Thyroid gland (tissue), 4 donors: ENCODE results near the gene RAP1GAP2. TPM values are rescaled to one million over a fixed set of nuclear protein-coding genes. Genes with fewer than 3 reads are reported as not detected.

Experiments used
- DNase-seq, 2 donors: peaks; one replicate each; pipeline ENCODE4 v3.0.0-alpha.2; 2019
- H3K27ac ChIP-seq, 3 donors: fragments of 200-600 bp; sonication (generic); 1 replicate in 2 of 3; 2 replicates in 1 of 3; pipeline ENCODE4 v1.5.1; 2016 to 2019; ENCODE audit warnings: mild to moderate bottlenecking in 1 of 3, moderate library complexity in 1 of 3
- H3K27me3 ChIP-seq: fragments of 200-600 bp; sonication (generic); one replicate; pipeline ENCODE4 v1.5.1; 2019
- H3K36me3 ChIP-seq, 2 donors: fragments of 200-600 bp; sonication (generic); one replicate each; pipeline ENCODE4 v1.5.1; 2016 to 2019
- H3K4me1 ChIP-seq, 2 donors: fragments of 200-600 bp; sonication (generic); one replicate each; pipeline ENCODE4 v1.5.1; 2017 to 2019
- H3K4me3 ChIP-seq, 3 donors: fragments of 200-600 bp; sonication (generic); replicated peaks in 1 of 3; 1 replicate in 2 of 3; 2 replicates in 1 of 3; pipeline ENCODE4 v1.5.1; 2016; ENCODE audit warnings: mild to moderate bottlenecking in 1 of 3
- H3K9me3 ChIP-seq: fragments of 200-600 bp; sonication (generic); one replicate; pipeline ENCODE4 v1.5.1; 2017
- CTCF ChIP-seq, 6 experiments: fragments of 200-600 bp in 3 of 6; fragments of 450-650 bp in 3 of 6; sonication (generic) in 3 of 6; IDR thresholded peaks; one replicate each; pipeline ENCODE4 v1.5.1; 2016 to 2019; ENCODE audit warnings: antibody characterized with exemption in 6 of 6, mild to moderate bottlenecking in 2 of 6, inconsistent platforms in 1 of 6, moderate library complexity in 1 of 6
- POLR2A ChIP-seq, 2 donors: fragments of 450-650 bp; IDR thresholded peaks; one replicate each; pipeline ENCODE4 v1.6.1; 2017; ENCODE audit warnings: antibody characterized with exemption in 2 of 2, mild to moderate bottlenecking in 2 of 2, moderate library complexity in 1 of 2
- WGBS, 2 donors: methylation state at CpG; one replicate each; pipeline ENCODE4 v1.1.5; 2017; 5-methylcytosine and 5-hydroxymethylcytosine counted together
- intact Hi-C: fragments of 100-400 bp; cut with DNase I; formaldehyde crosslinking; loops from one replicate; pipeline ENCODE4 v1.15.1; 2023
- total RNA-seq, 4 donors: library from RNA; depleted of rRNA; stranded (reverse); fragments of >200 nt; gene quantifications; one replicate each; pipeline ENCODE4 v1.2.3, GENCODE V29; 2016

The RAP1GAP2 gene
- total RNA-seq, 4 donors from 2014 or later = 5.9 to 8.4 (median 6.8) TPM

- no peaks in the 10 kb centered on the region for H3K27me3 ChIP-seq
- H3K4me1 ChIP-seq = no peaks in the 10 kb centered on the region
- no peak overlapping the region for H3K4me3 ChIP-seq
- no peak for DNase-seq
- no peaks in the 10 kb centered on the region for H3K9me3 ChIP-seq
- H3K27ac ChIP-seq = no peak overlapping the region
- intact Hi-C loops = no loop called here
- no peak for TF ChIP-seq POLR2A (IDR thresholded peaks at IDR 0.05)
- no peak for TF ChIP-seq CTCF (IDR thresholded peaks at IDR 0.05)
- 19 to 49% methylated on average over 5 to 7 of the region's 11 CpGs for WGBS, 2 donors
- no peaks in the 10 kb centered on the region for H3K36me3 ChIP-seq
Observed at GRCh38 chr17:2798678-2799077, 2.4 kb downstream of the RAP1GAP2 start.

GRCh38 chr17:2799653-2800052 is 3.4 kb downstream of the RAP1GAP2 start:
- intact Hi-C loops = no loop called here
- H3K4me3 ChIP-seq = no peak overlapping the region

GRCh38 chr17:2800367-2800766 is 4.1 kb downstream of the RAP1GAP2 start:
- H3K9me3 ChIP-seq = no peaks in the 10 kb centered on the region
- no peak for DNase-seq
- no peaks in the 10 kb centered on the region for H3K36me3 ChIP-seq
- no peaks in the 10 kb centered on the region for H3K27me3 ChIP-seq
- no peaks in the 10 kb centered on the region for H3K4me1 ChIP-seq
- TF ChIP-seq CTCF (IDR thresholded peaks at IDR 0.05) (no peak), POLR2A (IDR thresholded peaks at IDR 0.05) (no peak)
- H3K27ac ChIP-seq = no peak overlapping the region
- intact Hi-C loops = no loop called here
- 61 to 71% methylated on average over 8 to 9 of the region's 11 CpGs for WGBS, 2 donors
- H3K4me3 ChIP-seq = no peak overlapping the region

More at GRCh38 chr17:2799653-2800052, 3.4 kb downstream of the RAP1GAP2 start:
- Histone ChIP-seq H3K9me3 (no peaks in the 10 kb centered on the region), H3K4me1 (no peaks in the 10 kb centered on the region), H3K27ac (no peak overlapping the region), H3K27me3 (no peaks in the 10 kb centered on the region), H3K36me3 (no peaks in the 10 kb centered on the region)
- TF ChIP-seq POLR2A (IDR thresholded peaks at IDR 0.05) (no peak), CTCF (IDR thresholded peaks at IDR 0.05) (no peak)
- no peak for DNase-seq
- 88% methylated on average over 7 of the region's 7 CpGs for WGBS, 2 donors

GRCh38 chr17:2801841-2802240 is 5.6 kb downstream of the RAP1GAP2 start:
- WGBS, 2 donors = 52 to 72% methylated on average over 6 of the region's 6 CpGs
- TF ChIP-seq POLR2A (IDR thresholded peaks at IDR 0.05) = no peak
- TF ChIP-seq CTCF (IDR thresholded peaks at IDR 0.05) = no peak
- Histone ChIP-seq H3K36me3 (no peaks in the 10 kb centered on the region), H3K27ac (no peak overlapping the region), H3K4me3 (no peak overlapping the region), H3K27me3 (no peaks in the 10 kb centered on the region), H3K4me1 (no peaks in the 10 kb centered on the region), H3K9me3 (no peaks in the 10 kb centered on the region)
- intact Hi-C loops = no loop called here
- no peak for DNase-seq

GRCh38 chr17:2802574-2802973 is 6.3 kb downstream of the RAP1GAP2 start:
- whole genome bisulfite sequencing, 2 donors = 93 to 94% methylated on average over 8 of the region's 8 CpGs
- no peak for DNase-seq
- no peaks in the 10 kb centered on the region for H3K9me3 ChIP-seq
- intact Hi-C loops = no loop called here
- no peak for TF ChIP-seq POLR2A (IDR thresholded peaks at IDR 0.05)
- H3K36me3 ChIP-seq = no peaks in the 10 kb centered on the region
- H3K27me3 ChIP-seq = no peaks in the 10 kb centered on the region
- H3K4me3 ChIP-seq = no peak overlapping the region
- H3K27ac ChIP-seq = no peak overlapping the region
- no peaks in the 10 kb centered on the region for H3K4me1 ChIP-seq

- WGBS, 2 donors = 90 to 92% methylated on average over 14 of the region's 14 CpGs
- Histone ChIP-seq H3K9me3 (no peaks in the 10 kb centered on the region), H3K27ac (no peak overlapping the region), H3K36me3 (no peaks in the 10 kb centered on the region), H3K4me3 (no peak overlapping the region), H3K4me1 (no peaks in the 10 kb centered on the region), H3K27me3 (no peaks in the 10 kb centered on the region)
- intact Hi-C loops = no loop called here
- DNase-seq = no peak
- TF ChIP-seq POLR2A (IDR thresholded peaks at IDR 0.05) (no peak), CTCF (IDR thresholded peaks at IDR 0.05) (no peak)
Observed at GRCh38 chr17:2803386-2803785, 7.1 kb downstream of the RAP1GAP2 start.
